BLaER1 treated with 17β-estradiol and CSF1 and Interleukin-3, amounts not matched to agents 10 nM and 100 nM (cell line): ENCODE measurements around the gene KRTAP2-3.
"Not testable (repeated sequence)": the region's sequence is repeated elsewhere in the genome, so short reads cannot be mapped to it uniquely, and the experiment has no call there.

Experiments used
- H3K27ac ChIP-seq, 11 experiments: shearing (Covaris generic); formaldehyde crosslinking; 2 replicates each; pipeline ENCODE4 v1.8.1; 2022
- H3K27me3 ChIP-seq, 11 experiments: shearing (Covaris generic); formaldehyde crosslinking; 2 replicates each; pipeline ENCODE4 v1.8.1; 2022
- H3K36me3 ChIP-seq, 11 experiments: shearing (Covaris generic); formaldehyde crosslinking; 2 replicates each; pipeline ENCODE4 v1.8.1; 2022
- H3K4me1 ChIP-seq, 10 experiments: shearing (Covaris generic); formaldehyde crosslinking; 2 replicates each; pipeline ENCODE4 v1.8.1; 2022
- H3K4me2 ChIP-seq, 11 experiments: shearing (Covaris generic); formaldehyde crosslinking; 2 replicates each; pipeline ENCODE4 v1.8.1; 2022
- H3K4me3 ChIP-seq, 10 experiments: shearing (Covaris generic); formaldehyde crosslinking; 2 replicates each; pipeline ENCODE4 v1.8.1; 2022
- H3K9ac ChIP-seq, 11 experiments: shearing (Covaris generic); formaldehyde crosslinking; 2 replicates each; pipeline ENCODE4 v1.8.1; 2022
- H3K9me3 ChIP-seq, 11 experiments: shearing (Covaris generic); formaldehyde crosslinking; replicated peaks in 1 of 11; 2 replicates each; pipeline ENCODE4 v1.8.1; 2022
- H4K20me1 ChIP-seq, 11 experiments: shearing (Covaris generic); formaldehyde crosslinking; 2 replicates each; pipeline ENCODE4 v1.8.1; 2022
- Cebpa-rat ChIP-seq, 11 experiments: shearing (Covaris generic); IDR thresholded peaks; 2 replicates each; pipeline ENCODE4 v1.8.1; 2022

Gene KRTAP2-3

DNA sequence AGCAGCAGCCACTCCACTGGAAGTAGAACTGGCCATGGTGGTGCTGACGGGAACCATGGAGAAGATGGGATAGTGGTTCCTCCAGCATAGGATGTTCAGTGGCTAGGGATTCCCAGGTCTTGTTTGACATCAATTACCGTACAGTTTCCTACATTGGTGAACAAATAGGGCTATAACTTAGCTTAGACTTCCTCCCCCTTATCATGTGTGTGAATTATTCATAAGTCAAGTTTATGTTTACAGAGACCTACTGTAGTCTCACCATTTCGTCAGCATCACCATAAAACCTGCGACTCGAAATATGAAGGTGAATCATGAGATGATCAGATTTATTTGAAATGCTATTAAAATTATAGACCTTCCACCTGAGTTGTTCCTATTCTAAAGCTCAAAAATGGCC, 1.2 kb downstream of the KRTAP2-3 start:
- Histone ChIP-seq H3K36me3 (no peaks in the 10 kb centered on the region), H3K4me1 (no peaks in the 10 kb centered on the region), H3K4me2 (no peak overlapping the region), H3K4me3 (no peak overlapping the region), H3K27ac (no peak overlapping the region), H4K20me1 (no peaks in the 10 kb centered on the region), H3K27me3 (no peaks in the 10 kb centered on the region), H3K9me3 (peaks cover 0 to 8% (median 0%) of the 10 kb centered on the region in 11 experiments; a peak in 2 of 22 replicates), H3K9ac (no peak overlapping the region)
- TF ChIP-seq Cebpa-rat (IDR thresholded peaks at IDR 0.05) = no peak

- Histone ChIP-seq H3K4me1 (no peaks in the 10 kb centered on the region), H3K9ac (no peak overlapping the region), H3K27me3 (no peaks in the 10 kb centered on the region), H3K4me3 (no peak overlapping the region), H3K9me3 (peaks cover 0 to 15% (median 3%) of the 10 kb centered on the region in 11 experiments; a peak in 5 of 22 replicates), H4K20me1 (no peaks in the 10 kb centered on the region), H3K27ac (no peak overlapping the region), H3K4me2 (no peak overlapping the region), H3K36me3 (no peaks in the 10 kb centered on the region)
- TF ChIP-seq Cebpa-rat (IDR thresholded peaks at IDR 0.05) = no peak
These were observed 2.4 kb downstream of the KRTAP2-3 start for GRCh38 chr17:41057547-41057946.

- not testable (repeated sequence) for H4K20me1 ChIP-seq, H3K4me2 ChIP-seq, H3K36me3 ChIP-seq, H3K27ac ChIP-seq, H3K4me1 ChIP-seq, H3K9ac ChIP-seq, H3K27me3 ChIP-seq, H3K4me3 ChIP-seq
- peaks cover 0 to 15% (median 3%) of the 10 kb centered on the region in 11 experiments; a peak in 5 of 22 replicates for H3K9me3 ChIP-seq
These were observed 4.8 kb downstream of the KRTAP2-3 start, which contains the start of gene KRTAP2-2 for GRCh38 chr17:41055130-41055529. Gene KRTAP2-2, minus strand, starts transcription at chr17:41055230. Its CDS starts 19 bp downstream, at chr17:41055211.

GRCh38 chr17:41054556-41054955, 5.4 kb downstream of the KRTAP2-3 start:
- H3K27ac ChIP-seq, H3K4me2 ChIP-seq, H4K20me1 ChIP-seq, H3K9ac ChIP-seq, H3K36me3 ChIP-seq, H3K4me3 ChIP-seq, H3K4me1 ChIP-seq, H3K27me3 ChIP-seq: not testable (repeated sequence)
- H3K9me3 ChIP-seq = peaks cover 0 to 15% (median 3%) of the 10 kb centered on the region in 11 experiments; a peak in 5 of 22 replicates

DNA sequence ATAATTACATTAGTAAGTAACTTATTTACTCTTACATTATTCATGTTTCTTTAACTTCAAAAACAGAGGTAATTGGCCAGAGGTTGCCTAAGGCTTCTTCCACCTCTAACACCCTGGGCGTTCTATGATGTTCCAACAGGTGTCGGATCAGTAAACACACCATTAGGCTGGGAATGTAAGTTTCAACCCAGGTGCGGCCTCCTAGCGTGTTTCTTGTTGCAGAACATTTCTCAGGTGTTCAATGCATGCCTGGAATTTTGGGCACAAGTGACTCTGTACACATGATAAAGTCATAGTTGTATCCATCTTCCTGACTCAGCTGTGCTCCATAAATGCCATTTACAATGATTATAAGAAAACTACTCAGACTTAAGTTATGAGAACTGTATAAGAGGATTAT, 5.9 kb downstream of the KRTAP2-3 start:
- Histone ChIP-seq H3K27ac (no peak overlapping the region), H3K36me3 (no peaks in the 10 kb centered on the region), H3K9me3 (peaks cover 0 to 15% (median 3%) of the 10 kb centered on the region in 11 experiments; a peak in 5 of 22 replicates), H3K27me3 (no peaks in the 10 kb centered on the region), H4K20me1 (no peaks in the 10 kb centered on the region), H3K4me2 (no peak overlapping the region), H3K4me1 (no peaks in the 10 kb centered on the region), H3K4me3 (no peak overlapping the region), H3K9ac (no peak overlapping the region)
- TF ChIP-seq Cebpa-rat (IDR thresholded peaks at IDR 0.05) = no peak

DNA sequence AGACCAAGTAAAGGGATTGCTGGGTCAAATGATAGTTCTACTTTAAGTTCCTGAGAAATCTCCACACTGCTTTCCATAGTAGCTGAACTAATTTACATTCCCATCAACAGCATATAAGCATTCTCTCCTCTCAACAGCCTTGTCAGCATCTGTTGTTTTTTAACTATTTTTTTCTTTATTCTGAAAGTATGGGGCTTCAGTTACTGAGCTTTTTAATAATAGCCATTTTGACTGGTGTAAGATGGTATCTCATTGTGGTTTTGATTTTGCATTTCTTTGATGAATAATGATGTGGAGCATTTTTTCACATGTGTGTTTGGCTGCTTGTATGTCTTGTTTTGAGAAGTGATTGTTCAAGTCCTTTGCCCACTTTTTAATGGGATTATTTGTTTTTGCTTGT, 7.3 kb downstream of the KRTAP2-3 start:
- Histone ChIP-seq H3K27me3 (no peaks in the 10 kb centered on the region), H3K9me3 (peaks cover 0 to 14% (median 2%) of the 10 kb centered on the region in 11 experiments; a peak in 5 of 22 replicates), H3K4me2 (no peak overlapping the region), H3K9ac (no peak overlapping the region), H3K4me3 (no peak overlapping the region), H3K36me3 (no peaks in the 10 kb centered on the region), H4K20me1 (no peaks in the 10 kb centered on the region), H3K4me1 (no peaks in the 10 kb centered on the region), H3K27ac (no peak overlapping the region)
- TF ChIP-seq Cebpa-rat (IDR thresholded peaks at IDR 0.05) = no peak

GRCh38 chr17:41049110-41049509, 10.8 kb downstream of the KRTAP2-3 start:
- Histone ChIP-seq H3K4me3 (no peak overlapping the region), H3K9ac (no peak overlapping the region), H3K9me3 (peaks cover 0 to 9% (median 0%) of the 10 kb centered on the region in 11 experiments; a peak in 6 of 22 replicates), H3K27me3 (no peaks in the 10 kb centered on the region), H3K36me3 (no peaks in the 10 kb centered on the region), H3K4me2 (no peak overlapping the region), H3K27ac (no peak overlapping the region), H4K20me1 (no peaks in the 10 kb centered on the region), H3K4me1 (no peaks in the 10 kb centered on the region)
- no peak for TF ChIP-seq Cebpa-rat (IDR thresholded peaks at IDR 0.05)

DNA sequence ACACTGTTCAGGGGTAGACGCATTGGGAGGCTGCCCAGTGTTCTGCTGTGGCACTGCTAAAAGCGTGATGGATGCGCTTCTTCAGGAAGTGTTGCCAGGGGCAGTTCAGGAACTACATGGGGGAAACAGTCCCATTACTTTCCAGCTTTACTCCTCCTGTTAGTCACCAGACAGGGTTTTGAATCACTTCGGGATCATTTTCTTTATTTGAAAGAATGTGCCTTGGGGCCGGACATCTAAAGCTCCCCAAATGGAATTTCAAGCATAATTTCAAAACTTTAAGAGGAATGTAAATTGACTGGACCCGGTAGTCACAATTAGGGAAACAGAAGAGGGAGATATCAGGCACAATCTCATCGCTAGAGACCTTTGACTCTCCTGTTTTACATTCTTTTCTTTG, 11.5 kb downstream of the KRTAP2-3 start:
- H3K4me2 ChIP-seq = no peak overlapping the region
- H3K27ac ChIP-seq = no peak overlapping the region

GRCh38 chr17:41046735-41047465, 13.0 kb downstream of the KRTAP2-3 start, which contains the start of gene KRTAP2-1:
Gene KRTAP2-1, minus strand, starts transcription at chr17:41047316. Its CDS starts 49 bp downstream, at chr17:41047267.
- H3K27ac ChIP-seq, H3K9ac ChIP-seq, H3K27me3 ChIP-seq, H3K36me3 ChIP-seq, H3K4me3 ChIP-seq, H3K4me1 ChIP-seq, H3K4me2 ChIP-seq, H4K20me1 ChIP-seq: not testable (repeated sequence)
- H3K9me3 ChIP-seq = peaks cover 7 to 18% (median 14%) of the 10 kb centered on the region in 11 experiments; a peak in 20 of 22 replicates

More for the DNA sequence above, 11.5 kb downstream of the KRTAP2-3 start:
- H3K4me1 ChIP-seq = no peaks in the 10 kb centered on the region
- H3K36me3 ChIP-seq = no peaks in the 10 kb centered on the region
- no peak for TF ChIP-seq Cebpa-rat (IDR thresholded peaks at IDR 0.05)
- H4K20me1 ChIP-seq = no peaks in the 10 kb centered on the region
- H3K4me3 ChIP-seq = no peak overlapping the region
- H3K27me3 ChIP-seq = no peaks in the 10 kb centered on the region
- peaks cover 0 to 14% (median 6%) of the 10 kb centered on the region in 11 experiments; a peak in 19 of 22 replicates for H3K9me3 ChIP-seq
- H3K9ac ChIP-seq = no peak overlapping the region

GRCh38 chr17:41042953-41043352, 17.0 kb downstream of the KRTAP2-3 start:
- Histone ChIP-seq H3K27me3 (no peaks in the 10 kb centered on the region), H4K20me1 (no peaks in the 10 kb centered on the region), H3K27ac (no peak overlapping the region), H3K9ac (no peak overlapping the region), H3K4me1 (no peaks in the 10 kb centered on the region), H3K9me3 (peaks cover 7 to 18% (median 14%) of the 10 kb centered on the region in 11 experiments; a peak in 20 of 22 replicates), H3K4me3 (no peak overlapping the region), H3K4me2 (no peak overlapping the region), H3K36me3 (no peaks in the 10 kb centered on the region)
- no peak for TF ChIP-seq Cebpa-rat (IDR thresholded peaks at IDR 0.05)

DNA sequence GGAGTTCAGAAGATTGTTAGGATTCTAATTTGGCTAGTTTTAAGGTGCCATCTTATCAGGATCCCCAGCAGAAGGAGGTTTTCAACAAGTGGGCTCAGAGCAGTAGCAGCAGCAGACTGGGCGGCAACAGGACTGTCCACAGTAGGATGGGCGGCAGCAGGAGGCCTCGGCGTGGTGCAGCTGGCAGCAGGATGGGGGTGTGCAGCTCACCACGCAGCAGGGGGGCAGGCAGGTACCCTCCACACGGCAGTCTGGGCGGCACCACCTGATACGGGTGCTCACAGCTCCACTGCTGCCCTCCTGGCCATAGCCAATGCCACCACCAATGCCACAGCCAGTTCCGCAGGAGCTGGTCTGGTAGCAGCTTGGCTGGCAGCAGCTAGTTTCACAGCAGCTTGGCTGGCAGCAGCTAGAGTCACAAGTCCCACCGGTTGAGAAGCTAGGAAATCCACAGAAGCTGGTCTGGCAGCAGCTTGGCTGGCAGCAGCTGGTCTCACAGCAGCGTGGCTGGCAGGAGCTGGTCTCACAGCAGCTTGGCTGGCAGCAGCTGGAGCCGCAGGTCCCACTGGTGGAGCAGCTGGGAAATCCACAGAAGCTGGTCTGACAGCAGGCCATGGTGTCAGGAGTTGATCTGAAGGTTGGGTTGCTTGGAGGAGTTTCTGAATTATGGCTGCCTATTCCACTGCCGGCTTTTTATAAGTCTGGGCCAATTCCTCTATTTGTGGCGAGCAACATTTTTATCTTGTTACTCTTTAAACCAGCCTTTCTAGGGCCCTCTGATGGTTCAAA, 18.9 kb downstream of the KRTAP2-3 start, which contains the start of gene KRTAP1-1:
Gene KRTAP1-1, minus strand, starts transcription at position 668 of the 789 bp plus-strand sequence. Its CDS starts 53 bp downstream, at position 615.
- H3K4me3 ChIP-seq, H4K20me1 ChIP-seq, H3K4me1 ChIP-seq, H3K36me3 ChIP-seq, H3K4me2 ChIP-seq, H3K9ac ChIP-seq, H3K27ac ChIP-seq, H3K27me3 ChIP-seq: not testable (repeated sequence)
- H3K9me3 ChIP-seq = peaks cover 7 to 18% (median 14%) of the 10 kb centered on the region in 11 experiments; a peak in 20 of 22 replicates
